Vagina (tissue), 2 donors: ENCODE results near the gene SPINDOC.

Experiments used
- POLR2A ChIP-seq, 2 donors: fragments of 450-650 bp; IDR thresholded peaks; one replicate each; pipeline ENCODE4 v1.6.1; 2017; ENCODE audit warnings: antibody characterized with exemption in 2 of 2, mild to moderate bottlenecking in 2 of 2, moderate library complexity in 2 of 2
- POLR2AphosphoS5 ChIP-seq, 2 donors: sonication (generic); formaldehyde crosslinking; IDR thresholded peaks; one replicate each; pipeline ENCODE4 v1.9.0; 2017; ENCODE audit warnings: antibody characterized with exemption in 2 of 2, mild to moderate bottlenecking in 2 of 2, low read depth in 1 of 2; ENCODE audit not compliant: insufficient read depth in 1 of 2
- TF ChIP-seq, protein P1 (sequence below), 3 experiments: fragments of 450-650 bp in 2 of 3; fragments of 200-600 bp in 1 of 3; sonication (generic) in 1 of 3; IDR thresholded peaks; one replicate each; pipeline ENCODE4 v1.5.1; 2017 to 2019; ENCODE audit warnings: antibody characterized with exemption in 3 of 3, mild to moderate bottlenecking in 2 of 3, moderate library complexity in 2 of 3

DNA sequence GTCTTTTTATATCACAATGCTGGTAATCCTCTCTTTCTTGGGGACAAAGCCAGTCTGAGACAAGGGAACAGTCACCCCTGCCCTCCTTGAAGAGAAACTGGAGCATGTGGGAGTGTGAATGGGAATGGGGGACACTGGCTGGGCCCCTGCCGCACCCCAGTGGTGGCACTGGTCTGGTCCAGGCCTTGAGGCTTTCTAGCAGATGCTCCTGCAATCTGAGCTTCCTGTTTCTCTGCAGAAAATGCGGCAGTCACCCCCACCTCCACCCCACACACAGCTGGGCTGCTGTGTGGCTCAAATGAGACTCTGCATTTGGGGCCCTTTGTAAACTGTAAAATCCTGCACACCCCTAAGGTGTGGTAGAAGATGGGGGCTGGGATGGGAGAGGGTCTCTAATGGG, 19.1 kb downstream of the SPINDOC start:
- TF ChIP-seq, protein P1, sequence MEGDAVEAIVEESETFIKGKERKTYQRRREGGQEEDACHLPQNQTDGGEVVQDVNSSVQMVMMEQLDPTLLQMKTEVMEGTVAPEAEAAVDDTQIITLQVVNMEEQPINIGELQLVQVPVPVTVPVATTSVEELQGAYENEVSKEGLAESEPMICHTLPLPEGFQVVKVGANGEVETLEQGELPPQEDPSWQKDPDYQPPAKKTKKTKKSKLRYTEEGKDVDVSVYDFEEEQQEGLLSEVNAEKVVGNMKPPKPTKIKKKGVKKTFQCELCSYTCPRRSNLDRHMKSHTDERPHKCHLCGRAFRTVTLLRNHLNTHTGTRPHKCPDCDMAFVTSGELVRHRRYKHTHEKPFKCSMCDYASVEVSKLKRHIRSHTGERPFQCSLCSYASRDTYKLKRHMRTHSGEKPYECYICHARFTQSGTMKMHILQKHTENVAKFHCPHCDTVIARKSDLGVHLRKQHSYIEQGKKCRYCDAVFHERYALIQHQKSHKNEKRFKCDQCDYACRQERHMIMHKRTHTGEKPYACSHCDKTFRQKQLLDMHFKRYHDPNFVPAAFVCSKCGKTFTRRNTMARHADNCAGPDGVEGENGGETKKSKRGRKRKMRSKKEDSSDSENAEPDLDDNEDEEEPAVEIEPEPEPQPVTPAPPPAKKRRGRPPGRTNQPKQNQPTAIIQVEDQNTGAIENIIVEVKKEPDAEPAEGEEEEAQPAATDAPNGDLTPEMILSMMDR (IDR thresholded peaks at IDR 0.05): no peak
- TF ChIP-seq POLR2A (IDR thresholded peaks at IDR 0.05): no peak
- TF ChIP-seq POLR2AphosphoS5 (IDR thresholded peaks at IDR 0.05; ENCODE audit: insufficient read depth in 1 of 2, low read depth in 1 of 2): no peak
